Measurements from ENCODE around the gene CDK11B.

GRCh38 chr1:1613509-1614082, 45.2 kb downstream of the CDK11B start:
- TF ChIP-seq CTCF (conservative IDR thresholded peaks at IDR 0.05; ENCODE audit: low read depth, low read length) = no peak
- no peak for TF ChIP-seq EZH2 (IDR thresholded peaks at IDR 0.05; ENCODE audit: low read length, unreplicated experiment)
- TF ChIP-seq EZH2phosphoT487 (IDR thresholded peaks at IDR 0.05; ENCODE audit: borderline replicate concordance, low read length) = no peak

Data from PC-3 (cell line).